Breast epithelium (tissue), 3 donors: Measurements from ENCODE around the gene ADARB2.
"Not testable (repeated sequence)": the region's sequence is repeated elsewhere in the genome, so short reads cannot be mapped to it uniquely, and the experiment has no call there.

Source experiments
- CTCF ChIP-seq, 3 donors: fragments of 450-650 bp; IDR thresholded peaks; one replicate each; pipeline ENCODE4 v1.5.1; 2016 to 2017; ENCODE audit warnings: antibody characterized with exemption in 3 of 3, mild to moderate bottlenecking in 3 of 3, moderate library complexity in 3 of 3
- POLR2A ChIP-seq: fragments of 450-650 bp; IDR thresholded peaks from one replicate; pipeline ENCODE4 v1.6.1; 2016; ENCODE audit warnings: antibody characterized with exemption, mild to moderate bottlenecking, moderate library complexity

- not testable (repeated sequence) for TF ChIP-seq CTCF (IDR thresholded peaks at IDR 0.05); POLR2A
Observed at GRCh38 chr10:1427521-1428186, 309.7 kb downstream of the ADARB2 start.
